Loucy (cell line): ENCODE measurements around the gene PSG1.
"Not testable (repeated sequence)": the region's sequence is repeated elsewhere in the genome, so short reads cannot be mapped to it uniquely, and the experiment has no call there.

ENCODE experiments used
- H2AFZ ChIP-seq: fragments of 200-600 bp; sonication (generic); 2 replicates; pipeline ENCODE4 v1.6.0; 2016; ENCODE audit warnings: antibody characterized with exemption, mild to moderate bottlenecking, low read length, moderate library complexity
- H3F3A ChIP-seq: fragments of 200-600 bp; 2 replicates; pipeline ENCODE4 v1.6.0; 2016; ENCODE audit warnings: antibody characterized with exemption, low read depth, mild to moderate bottlenecking
- H3K27me3 ChIP-seq: fragments of 200-600 bp; sonication (generic); 2 replicates; pipeline ENCODE4 v1.6.1; 2014; ENCODE audit warnings: low read length, mild to moderate bottlenecking; ENCODE audit not compliant: insufficient read depth, poor library complexity, severe bottlenecking
- H3K36me3 ChIP-seq: fragments of 200-600 bp; sonication (generic); 2 replicates; pipeline ENCODE4 v1.6.1; 2016; ENCODE audit warnings: low read length; ENCODE audit not compliant: insufficient read depth
- H3K4me1 ChIP-seq: fragments of 200-600 bp; sonication (generic); 2 replicates; pipeline ENCODE4 v1.5.1; 2014; ENCODE audit warnings: low read length, mild to moderate bottlenecking; ENCODE audit not compliant: insufficient read depth, poor library complexity, severe bottlenecking
- H3K4me2 ChIP-seq: fragments of 200-600 bp; sonication (generic); 2 replicates; pipeline ENCODE4 v1.6.0; 2014; ENCODE audit warnings: antibody characterized with exemption, low read length, low read depth, mild to moderate bottlenecking; ENCODE audit not compliant: poor library complexity, severe bottlenecking
- H3K4me3 ChIP-seq: fragments of 200-600 bp; sonication (generic); 2 replicates; pipeline ENCODE4 v1.5.1; 2014; ENCODE audit warnings: low read length, mild to moderate bottlenecking, mixed read lengths; ENCODE audit not compliant: poor library complexity, severe bottlenecking
- H3K79me2 ChIP-seq: fragments of 200-600 bp; sonication (generic); 2 replicates; pipeline ENCODE4 v1.6.1; 2014; ENCODE audit warnings: low read length; ENCODE audit not compliant: insufficient read depth
- H3K9ac ChIP-seq: fragments of 200-600 bp; sonication (generic); 2 replicates; pipeline ENCODE4 v1.6.0; 2014; ENCODE audit warnings: mild to moderate bottlenecking, low read depth, low read length, moderate library complexity; ENCODE audit not compliant: poor library complexity, severe bottlenecking
- H3K9me2 ChIP-seq: fragments of 200-600 bp; sonication (generic); replicated peaks from 2 replicates; pipeline ENCODE4 v1.6.1; 2016; ENCODE audit warnings: low read depth, low read length, mixed read lengths
- H3K9me3 ChIP-seq: fragments of 200-600 bp; sonication (generic); 2 replicates; pipeline ENCODE4 v1.6.1; 2014; ENCODE audit warnings: mild to moderate bottlenecking, antibody characterized with exemption, low read length, low read depth; ENCODE audit not compliant: insufficient read depth
- H4K20me1 ChIP-seq: fragments of 200-600 bp; sonication (generic); 2 replicates; pipeline ENCODE4 v1.6.0; 2014; ENCODE audit warnings: antibody characterized with exemption, low read length, mild to moderate bottlenecking; ENCODE audit not compliant: insufficient read depth, poor library complexity, severe bottlenecking
- CTCF ChIP-seq: fragments of 200-600 bp; sonication (generic); conservative IDR thresholded peaks from 2 replicates; pipeline ENCODE4 v1.5.1; 2014; ENCODE audit warnings: mild to moderate bottlenecking, antibody characterized with exemption, low read length
- EZH2phosphoT487 ChIP-seq: fragments of 200-600 bp; IDR thresholded peaks from 2 replicates; pipeline ENCODE4 v1.6.1; 2018; ENCODE audit warnings: antibody characterized with exemption, mild to moderate bottlenecking, moderate library complexity, borderline replicate concordance

PSG1 gene

GRCh38 chr19:42923106-42923505, 43.6 kb upstream of the PSG1 start:
- not testable (repeated sequence) for H4K20me1 ChIP-seq, H3K4me1 ChIP-seq, H3K9me3 ChIP-seq, H3K27me3 ChIP-seq, H2AFZ ChIP-seq, H3K79me2 ChIP-seq, H3K9ac ChIP-seq, H3K4me3 ChIP-seq, H3F3A ChIP-seq, H3K4me2 ChIP-seq, H3K9me2 ChIP-seq, H3K36me3 ChIP-seq
- TF ChIP-seq CTCF: peak; percentile 59

- H3K4me1 ChIP-seq, H3K4me3 ChIP-seq, H4K20me1 ChIP-seq, H3K9me2 ChIP-seq, H3K27me3 ChIP-seq, H2AFZ ChIP-seq, H3F3A ChIP-seq, H3K79me2 ChIP-seq, H3K36me3 ChIP-seq, H3K9ac ChIP-seq, H3K9me3 ChIP-seq, H3K4me2 ChIP-seq: not testable (repeated sequence)
Measured at GRCh38 chr19:42920971-42921370, 41.5 kb upstream of the PSG1 start.

- no peak overlapping the region for H3K4me3 ChIP-seq
- H3K27me3 ChIP-seq: no peaks in the 10 kb centered on the region
- H3K4me1 ChIP-seq: no peaks in the 10 kb centered on the region
- TF ChIP-seq EZH2phosphoT487 (no peak), CTCF (peak; percentile 11; the same call in 1 of the 2 replicates)
- no peak overlapping the region for H3K9ac ChIP-seq
- no peaks in the 10 kb centered on the region for H3K36me3 ChIP-seq
- no peaks in the 10 kb centered on the region for H3K79me2 ChIP-seq
- no peaks in the 10 kb centered on the region for H3F3A ChIP-seq
- no peaks in the 10 kb centered on the region for H3K9me3 ChIP-seq
- no peak overlapping the region for H3K4me2 ChIP-seq
- no peak overlapping the region for H2AFZ ChIP-seq
- H4K20me1 ChIP-seq: no peaks in the 10 kb centered on the region
- H3K9me2 ChIP-seq: no peaks in the 10 kb centered on the region
Measured at GRCh38 chr19:42919757-42920079, 40.2 kb upstream of the PSG1 start.

- not testable (repeated sequence) for H3K4me2 ChIP-seq, H3K4me1 ChIP-seq, H3K9ac ChIP-seq, H3K9me3 ChIP-seq, H3K79me2 ChIP-seq, H3F3A ChIP-seq, H4K20me1 ChIP-seq, H2AFZ ChIP-seq, H3K36me3 ChIP-seq, H3K27me3 ChIP-seq, H3K4me3 ChIP-seq, H3K9me2 ChIP-seq
- peak; percentile 29; the same call in 1 of the 2 replicates for TF ChIP-seq CTCF
Measured at GRCh38 chr19:42919070-42919756, 39.7 kb upstream of the PSG1 start.

GRCh38 chr19:42918377-42919069, 39.0 kb upstream of the PSG1 start:
- H3K4me3 ChIP-seq, H3K4me1 ChIP-seq, H4K20me1 ChIP-seq, H3F3A ChIP-seq, H3K9me3 ChIP-seq, H3K9ac ChIP-seq, H3K36me3 ChIP-seq, H3K27me3 ChIP-seq, H3K4me2 ChIP-seq, H3K79me2 ChIP-seq, H3K9me2 ChIP-seq, H2AFZ ChIP-seq: not testable (repeated sequence)
